Lung (tissue), 12 donors: Measurements from ENCODE around the gene NINL. TPM values are rescaled to one million over a fixed set of nuclear protein-coding genes. Genes with fewer than 3 reads are reported as not detected.

Experiments
- ATAC-seq: fragments of 200-7000 bp; cut with Tn5 transposase; one replicate; pipeline ENCODE4 v1.9.1; 2020; ENCODE audit warnings: moderate number of reproducible peaks; ENCODE audit not compliant: insufficient read depth, low FRiP score
- DNase-seq, 3 donors: peaks; one replicate each; pipeline ENCODE4 v3.0.0-alpha.2; 2013 to 2017
- H3K27ac ChIP-seq, 2 donors: one replicate each; pipeline ENCODE4 v1.5.1; 2013; ENCODE audit warnings: mild to moderate bottlenecking in 2 of 2, moderate library complexity in 2 of 2, control low read depth in 1 of 2, inconsistent platforms in 1 of 2, low read depth in 1 of 2, low read length in 1 of 2
- H3K27me3 ChIP-seq, 3 donors: one replicate each; pipeline ENCODE4 v1.5.1; 2013; ENCODE audit warnings: low read length in 2 of 3; ENCODE audit not compliant: control insufficient read depth in 3 of 3, insufficient read depth in 3 of 3
- H3K36me3 ChIP-seq, 4 donors: one replicate each; pipeline ENCODE4 v1.5.1; 2013; ENCODE audit warnings: low read length in 4 of 4, mild to moderate bottlenecking in 1 of 4, moderate library complexity in 1 of 4; ENCODE audit not compliant: control insufficient read depth in 4 of 4, insufficient read depth in 4 of 4
- H3K4me1 ChIP-seq, 5 donors: one replicate each; pipeline ENCODE4 v1.5.1; 2013; ENCODE audit warnings: low read length in 5 of 5, mild to moderate bottlenecking in 2 of 5, moderate library complexity in 1 of 5; ENCODE audit not compliant: control insufficient read depth in 5 of 5, insufficient read depth in 5 of 5
- H3K4me3 ChIP-seq: one replicate; pipeline ENCODE4 v1.5.1; 2013; ENCODE audit warnings: mild to moderate bottlenecking, control low read depth, moderate library complexity
- H3K9ac ChIP-seq, 2 donors: one replicate each; pipeline ENCODE4 v1.5.1; 2013; ENCODE audit warnings: low read length in 2 of 2, control low read depth in 1 of 2; ENCODE audit not compliant: insufficient read depth in 1 of 2
- H3K9me3 ChIP-seq, 4 donors: one replicate each; pipeline ENCODE4 v1.5.1; 2013; ENCODE audit warnings: low read length in 3 of 4, mild to moderate bottlenecking in 1 of 4, moderate library complexity in 1 of 4; ENCODE audit not compliant: control insufficient read depth in 4 of 4, insufficient read depth in 3 of 4
- WGBS, 2 donors: extraction: QIAGEN DNeasy Blood & Tissue Kit; methylation state at CpG; one replicate each; pipeline ENCODE4 v1.1.7; 2013; 5-methylcytosine and 5-hydroxymethylcytosine counted together
- polyA plus RNA-seq, 2 donors: library from polyadenylated mRNA; stranded (reverse); fragments of 200-250 nt; gene quantifications; one replicate each; pipeline ENCODE4 v1.2.1, GENCODE V29; 2013
- total RNA-seq, 2 donors: library from RNA; depleted of rRNA in 1 of 2; stranded (reverse); fragments of >200 nt in 1 of 2; gene quantifications; one replicate each; pipeline ENCODE4 v1.2.1, GENCODE V29; 2014 to 2021
- TF ChIP-seq, protein P1 (sequence below): IDR thresholded peaks from 2 replicates; pipeline ENCODE4 v1.5.1; 2012; ENCODE audit warnings: mild to moderate bottlenecking; ENCODE audit errors: control extremely low read depth, extremely low read depth
- donor health status: control.
- donor health status: control.
- donor health status: Bipolar disorder and iron deficiency.
- donor health status: healthy.
- donor health status: DM: yes; HTN: yes; CAD: no.

The NINL gene
- total and polyA plus RNA-seq, 4 donors: 4.5 to 25.9 (median 12.0) TPM

DNA sequence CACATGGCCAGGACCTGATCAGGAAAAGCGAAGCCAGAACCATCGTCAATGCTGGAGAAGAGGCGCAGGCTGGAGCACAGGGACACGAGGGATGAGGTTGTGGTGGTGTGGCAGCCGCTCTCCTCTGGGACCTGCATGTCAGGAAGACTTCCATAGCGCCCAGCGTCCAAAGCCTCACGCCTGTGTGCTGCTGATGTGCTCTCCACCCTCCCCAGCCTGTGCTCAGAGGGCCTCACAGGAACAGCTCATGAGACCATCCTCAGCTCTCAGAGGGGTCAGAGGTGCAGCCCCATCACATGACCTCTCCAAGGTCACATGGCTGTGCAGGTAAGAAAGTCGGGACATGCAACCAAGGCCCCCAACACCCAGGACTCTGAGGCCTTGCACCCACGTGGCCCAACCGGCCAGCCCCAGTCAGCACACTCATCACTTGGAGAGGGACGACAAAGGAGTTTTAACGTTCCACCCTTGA lies 84.4 kb downstream of the NINL start:
- no peaks in the 10 kb centered on the region for H3K27me3 ChIP-seq
- H3K36me3 ChIP-seq: peaks cover 0 to 34% (median 16%) of the 10 kb centered on the region in 4 donors
- peaks cover 0 to 3% (median 0%) of the 10 kb centered on the region in 4 donors for H3K9me3 ChIP-seq
- no peak for DNase-seq
- WGBS, 2 donors: 87 to 95% methylated on average over 13 of the region's 13 CpGs
- H3K9ac ChIP-seq: no peak overlapping the region
- no peak overlapping the region for H3K27ac ChIP-seq
- TF ChIP-seq, protein P1, sequence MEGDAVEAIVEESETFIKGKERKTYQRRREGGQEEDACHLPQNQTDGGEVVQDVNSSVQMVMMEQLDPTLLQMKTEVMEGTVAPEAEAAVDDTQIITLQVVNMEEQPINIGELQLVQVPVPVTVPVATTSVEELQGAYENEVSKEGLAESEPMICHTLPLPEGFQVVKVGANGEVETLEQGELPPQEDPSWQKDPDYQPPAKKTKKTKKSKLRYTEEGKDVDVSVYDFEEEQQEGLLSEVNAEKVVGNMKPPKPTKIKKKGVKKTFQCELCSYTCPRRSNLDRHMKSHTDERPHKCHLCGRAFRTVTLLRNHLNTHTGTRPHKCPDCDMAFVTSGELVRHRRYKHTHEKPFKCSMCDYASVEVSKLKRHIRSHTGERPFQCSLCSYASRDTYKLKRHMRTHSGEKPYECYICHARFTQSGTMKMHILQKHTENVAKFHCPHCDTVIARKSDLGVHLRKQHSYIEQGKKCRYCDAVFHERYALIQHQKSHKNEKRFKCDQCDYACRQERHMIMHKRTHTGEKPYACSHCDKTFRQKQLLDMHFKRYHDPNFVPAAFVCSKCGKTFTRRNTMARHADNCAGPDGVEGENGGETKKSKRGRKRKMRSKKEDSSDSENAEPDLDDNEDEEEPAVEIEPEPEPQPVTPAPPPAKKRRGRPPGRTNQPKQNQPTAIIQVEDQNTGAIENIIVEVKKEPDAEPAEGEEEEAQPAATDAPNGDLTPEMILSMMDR: no peak
- no peak overlapping the region for H3K4me3 ChIP-seq
- no peak for ATAC-seq
- no peaks in the 10 kb centered on the region for H3K4me1 ChIP-seq

DNA sequence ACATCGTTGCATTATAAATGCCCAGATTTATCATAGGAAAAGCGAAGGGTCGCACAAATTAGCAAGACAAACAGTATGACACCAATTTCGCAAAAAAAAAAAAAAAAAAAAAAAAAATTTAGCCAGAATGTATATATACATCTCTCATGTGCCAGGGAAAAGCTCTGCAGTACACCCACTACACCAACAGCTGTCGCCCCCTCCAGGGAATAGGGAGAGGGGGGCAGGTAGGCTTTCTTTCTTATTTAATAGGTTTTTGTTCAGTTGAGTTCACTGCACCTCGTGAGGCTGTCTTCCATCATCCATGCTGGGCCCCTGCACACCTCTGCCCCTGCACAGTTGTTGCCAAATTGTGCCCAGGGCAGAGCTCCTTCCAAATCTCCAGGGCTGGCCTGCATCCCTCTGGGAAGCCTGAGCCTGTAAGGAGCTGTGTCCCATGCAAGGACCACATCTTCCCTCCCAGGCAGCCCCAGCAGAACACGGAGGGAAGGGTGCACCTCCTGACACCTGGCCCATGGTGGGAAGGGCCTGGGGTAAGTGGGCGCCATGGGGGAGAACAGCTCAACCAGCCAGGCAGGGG lies 85.4 kb downstream of the NINL start:
- no peaks in the 10 kb centered on the region for H3K4me1 ChIP-seq
- WGBS, 2 donors: 91 to 92% methylated on average over 8 of the region's 8 CpGs
- no peak overlapping the region for H3K4me3 ChIP-seq
- H3K9ac ChIP-seq: no peak overlapping the region
- H3K27me3 ChIP-seq: no peaks in the 10 kb centered on the region
- ATAC-seq (no peak), DNase-seq (no peak)
- H3K36me3 ChIP-seq: peaks cover 0 to 34% (median 14%) of the 10 kb centered on the region in 4 donors
- no peak overlapping the region for H3K27ac ChIP-seq
- peaks cover 0 to 3% (median 0%) of the 10 kb centered on the region in 4 donors for H3K9me3 ChIP-seq
- TF ChIP-seq, protein P1: no peak

DNA sequence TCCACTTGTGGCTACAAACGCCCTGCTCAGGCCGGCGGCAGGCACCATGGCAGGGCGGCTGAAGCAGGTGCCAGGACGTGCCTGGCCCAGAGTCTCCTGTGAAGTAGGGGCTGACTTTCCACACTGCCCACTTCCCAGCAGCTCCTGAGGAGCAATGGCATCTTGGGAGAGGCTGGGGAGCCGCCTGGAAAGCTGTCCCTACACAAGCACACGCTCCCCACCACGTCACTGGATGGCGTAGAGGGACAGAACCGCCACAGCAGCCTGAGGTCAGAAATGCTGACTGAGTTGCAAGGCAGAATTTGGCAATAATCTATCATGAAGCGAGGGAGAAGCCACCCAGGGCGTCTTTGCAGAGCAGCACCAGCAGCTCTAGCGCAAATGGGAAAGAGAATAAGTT lies 86.3 kb downstream of the NINL start:
- no peak overlapping the region for H3K4me3 ChIP-seq
- 87 to 94% methylated on average over 13 of the region's 13 CpGs for WGBS, 2 donors

More for the DNA sequence above, 86.3 kb downstream of the NINL start:
- DNase-seq (no peak), ATAC-seq (no peak)
- Histone ChIP-seq H3K4me1 (no peaks in the 10 kb centered on the region), H3K27ac (no peak overlapping the region), H3K36me3 (peaks cover 0 to 34% (median 9%) of the 10 kb centered on the region in 4 donors), H3K27me3 (no peaks in the 10 kb centered on the region), H3K9ac (no peak overlapping the region), H3K9me3 (no peaks in the 10 kb centered on the region)
- TF ChIP-seq, protein P1: no peak
